ENCODE measurements around the gene ING4.
A peak's percentile ranks its signal among the peaks of the same experiment; 100 is the strongest.

ING4 gene

DNA sequence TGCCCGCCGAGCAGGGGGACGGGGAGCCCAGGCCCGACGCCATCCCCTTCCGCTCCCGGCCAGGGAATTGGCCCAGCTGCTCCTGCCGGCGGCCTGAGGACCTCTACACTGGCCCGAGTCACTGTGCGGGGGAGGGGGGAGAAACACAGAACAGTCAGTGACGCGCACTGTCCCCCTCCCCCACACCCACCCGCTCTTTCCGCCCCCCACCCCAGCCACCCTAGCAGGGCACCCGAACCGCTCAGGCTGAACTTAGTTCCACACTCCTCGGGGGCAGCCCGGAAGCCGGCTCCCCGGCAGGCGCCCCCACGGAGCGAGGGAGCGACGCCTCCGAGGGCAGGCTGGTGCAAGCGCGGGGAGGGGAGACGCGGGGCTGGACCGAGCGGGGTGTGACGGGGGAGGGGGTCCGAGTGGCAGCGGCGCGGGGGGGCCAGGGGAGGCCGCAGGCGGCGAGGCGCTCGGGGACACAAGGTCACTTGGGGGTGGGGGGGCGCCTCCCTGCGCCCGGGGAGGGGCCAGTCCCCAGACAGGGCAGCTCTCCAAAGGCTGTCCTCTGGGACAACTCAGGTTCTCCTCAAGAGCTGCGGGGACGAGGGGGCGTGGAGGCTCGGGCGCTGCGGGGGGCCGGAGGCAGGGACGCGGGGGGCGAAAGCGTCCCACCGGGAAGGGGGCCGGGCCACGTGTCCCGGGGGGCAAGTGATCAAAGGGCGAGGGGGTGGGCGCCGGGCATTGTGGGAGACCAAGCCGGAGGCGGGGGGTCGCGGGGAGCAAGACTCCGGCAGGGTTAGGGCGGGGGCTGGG is 56.4 kb downstream of the ING4 start:
- DNase-seq (ENCODE audit: low spot score): peak; percentile 70

DNA sequence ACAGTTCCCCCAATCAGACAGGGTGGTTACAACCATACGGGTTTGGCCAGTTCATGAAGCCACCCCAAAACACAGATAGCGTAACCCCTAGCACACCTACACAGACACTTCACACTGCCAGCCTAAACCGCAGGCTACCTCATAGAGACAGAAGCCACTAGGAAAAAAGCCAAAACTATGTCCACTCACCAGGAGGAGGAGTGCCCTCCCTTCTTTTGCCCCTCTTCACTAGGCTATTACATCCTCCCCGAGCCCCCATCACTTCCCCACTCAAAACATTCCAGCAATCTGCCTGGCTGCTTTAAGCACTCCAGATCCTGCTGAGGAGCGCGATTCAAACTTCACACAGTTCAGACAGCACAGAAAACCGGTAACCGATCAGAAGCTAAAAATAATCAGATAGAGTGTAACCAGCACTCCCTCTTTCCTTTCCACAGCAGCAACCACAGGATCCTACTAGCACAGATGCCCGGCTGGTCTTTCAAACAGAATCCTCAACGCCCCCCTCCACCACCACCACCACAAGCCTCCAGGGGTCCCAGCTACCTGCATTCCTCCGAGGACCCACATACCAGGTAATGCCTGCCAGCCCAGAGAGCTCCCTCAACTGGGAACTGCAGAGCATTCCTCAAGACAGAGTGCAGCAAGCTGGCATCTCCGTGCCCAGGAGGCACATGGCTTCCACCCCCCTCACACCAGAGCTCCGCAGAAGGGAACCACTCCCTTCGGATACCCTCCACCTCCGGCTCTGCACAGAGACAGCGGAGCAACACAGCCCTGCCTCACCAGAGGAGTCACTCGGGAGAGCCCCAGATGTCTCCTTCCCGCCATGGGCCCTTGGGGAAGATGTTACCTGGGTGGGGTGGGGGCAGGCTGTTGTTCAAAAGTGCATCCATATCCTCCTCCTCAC is 57.2 kb downstream of the ING4 start:
- DNase-seq (ENCODE audit: low spot score): no peak

DNA sequence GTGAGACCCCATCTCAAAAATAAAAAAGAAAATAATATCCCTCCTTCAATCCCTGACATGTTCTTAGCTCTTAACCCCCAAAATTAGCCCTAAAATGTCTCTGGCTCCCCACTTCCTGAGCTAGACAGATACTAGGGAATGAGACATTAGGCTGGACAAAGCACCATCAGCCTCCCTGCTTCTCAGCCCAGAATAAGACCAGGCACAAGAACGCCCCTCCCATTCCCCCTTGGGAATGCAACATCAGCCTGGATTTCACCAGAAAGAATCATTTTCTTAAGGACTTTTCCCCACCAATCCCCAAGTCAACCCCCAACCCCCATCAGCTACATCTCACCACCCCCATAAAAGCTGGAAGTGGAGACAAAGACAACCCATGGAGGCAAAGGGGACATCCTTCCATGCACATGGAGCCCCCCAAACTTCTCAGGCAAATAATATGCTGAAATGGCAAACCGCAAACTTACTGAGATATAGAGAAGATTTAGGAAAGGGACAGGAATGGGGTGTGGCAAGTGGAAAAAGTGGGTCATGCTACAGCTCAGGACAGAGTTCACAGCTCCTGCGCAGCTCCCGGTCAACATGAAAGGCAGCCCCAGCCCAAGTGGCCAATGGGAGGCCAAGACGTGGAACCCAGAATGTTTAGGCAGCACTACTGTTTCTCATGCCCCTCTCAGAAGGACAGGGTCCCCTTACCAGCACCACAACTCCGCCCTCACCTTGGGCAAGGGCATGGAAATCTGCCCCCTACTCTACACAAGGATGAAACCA is 58.5 kb downstream of the ING4 start:
- DNase-seq (ENCODE audit: low spot score): no peak

DNA sequence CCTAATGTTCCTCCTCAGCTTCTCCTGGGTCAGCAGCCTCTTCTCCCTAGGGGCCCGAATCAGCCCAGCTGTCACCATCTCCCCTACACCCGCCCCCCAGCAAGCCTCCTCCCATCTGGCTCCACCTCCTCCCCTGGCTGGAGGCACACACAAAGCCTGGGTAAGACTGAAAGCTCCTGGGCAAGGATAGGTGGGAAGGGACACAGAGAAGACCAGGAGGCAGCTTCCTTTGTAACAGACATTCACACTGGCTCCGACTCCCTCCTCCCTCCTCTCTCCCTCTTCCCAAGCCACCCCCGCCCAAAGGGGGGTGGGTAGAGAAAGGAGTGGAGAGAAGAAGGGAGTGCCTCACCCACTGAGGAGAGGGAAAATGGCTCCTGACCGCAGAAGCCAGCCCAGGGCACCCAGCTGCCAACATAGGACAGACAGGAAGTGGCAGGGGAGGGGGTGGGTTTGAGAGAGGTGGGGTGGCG is 59.8 kb downstream of the ING4 start:
- DNase-seq (ENCODE audit: low spot score): no peak

DNA sequence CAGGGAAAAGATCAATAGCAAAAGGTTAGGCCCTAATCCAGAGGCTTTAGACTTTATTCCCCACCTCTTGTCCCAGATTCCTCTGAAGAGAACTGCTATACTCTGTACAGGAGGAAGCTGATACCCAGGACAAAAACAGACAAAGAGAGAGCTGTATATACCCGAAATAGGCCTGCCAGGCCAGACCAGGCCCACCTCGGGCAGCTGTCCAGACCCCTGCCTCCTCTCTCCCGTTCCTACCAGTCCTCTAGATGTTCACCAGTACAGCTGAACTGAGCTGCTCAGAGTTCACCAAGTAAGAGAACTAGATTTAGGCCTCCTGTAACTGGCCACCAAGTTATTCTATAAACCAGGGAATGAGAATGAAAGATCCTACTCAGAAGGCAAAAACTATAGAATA is 60.4 kb downstream of the ING4 start:
- DNase-seq (ENCODE audit: low spot score): no peak

All from globus pallidus (tissue), 1 donor.